Cortex of kidney (tissue), 1 donor: Measurements from ENCODE around the gene RNASE1.

Experiments used
- DNase-seq: peaks from one replicate; lab custom pipeline; 2025; lab: John Stamatoyannopoulos, UW

Gene RNASE1

DNA sequence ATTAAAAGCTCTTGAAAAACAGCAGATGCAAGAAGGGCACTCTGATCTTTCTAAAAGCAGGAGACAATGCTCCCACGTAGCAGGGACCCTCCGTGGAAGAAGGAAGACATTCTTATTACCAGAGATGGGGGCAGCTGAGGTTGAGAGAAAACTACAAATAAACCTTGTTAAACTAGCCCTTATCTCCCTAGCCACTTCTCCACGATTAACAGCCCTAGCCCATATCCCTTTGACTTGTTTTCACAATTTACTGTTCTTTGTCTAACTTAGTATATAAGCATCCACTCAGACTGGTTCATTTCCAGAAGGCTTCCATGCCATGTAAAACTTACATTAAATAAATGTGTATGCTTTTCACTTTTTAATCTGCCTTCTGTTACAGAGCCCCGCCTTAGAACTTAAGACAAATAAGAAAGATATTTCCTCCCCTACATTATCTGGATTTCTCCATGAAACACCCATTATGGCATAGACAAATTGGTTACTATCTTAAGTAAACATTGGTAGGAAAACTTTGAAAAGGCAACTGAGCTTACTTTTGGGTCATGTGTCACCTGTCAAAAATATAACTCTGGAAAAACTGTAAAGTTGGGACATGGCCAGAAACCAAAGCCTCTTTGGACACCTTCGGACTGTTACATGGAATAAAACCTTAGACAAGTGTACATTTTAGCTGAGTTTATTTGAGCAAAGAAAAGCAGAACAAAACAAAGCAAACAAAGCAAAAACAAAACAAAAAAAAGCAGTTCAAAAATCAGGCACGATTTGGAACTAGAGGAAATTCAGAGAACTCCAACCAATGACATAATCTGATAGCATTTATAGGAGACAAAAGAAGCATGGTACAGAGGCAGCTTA, 4.9 kb upstream of the RNASE1 start:
- no peak for DNase-seq

DNA sequence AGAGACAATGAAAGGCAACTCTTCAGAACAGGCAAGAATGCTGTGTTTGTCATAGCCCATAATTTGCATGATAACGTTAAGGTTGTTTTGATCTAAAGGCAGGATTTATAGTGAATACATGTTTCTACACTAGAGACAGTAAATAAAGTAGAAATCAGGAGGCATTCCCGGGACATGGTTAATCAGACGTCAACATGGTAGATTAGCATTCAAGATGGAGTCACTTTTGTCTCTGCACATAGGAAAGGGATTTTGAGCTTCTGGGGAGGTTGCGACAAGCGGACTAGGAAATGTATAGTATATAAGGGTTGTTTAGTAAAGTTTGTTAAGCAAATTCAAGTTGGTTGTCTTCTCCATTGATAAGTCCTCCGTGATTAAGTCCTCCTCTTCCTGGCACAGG, 2.8 kb upstream of the RNASE1 start:
- DNase-seq = no peak

DNA sequence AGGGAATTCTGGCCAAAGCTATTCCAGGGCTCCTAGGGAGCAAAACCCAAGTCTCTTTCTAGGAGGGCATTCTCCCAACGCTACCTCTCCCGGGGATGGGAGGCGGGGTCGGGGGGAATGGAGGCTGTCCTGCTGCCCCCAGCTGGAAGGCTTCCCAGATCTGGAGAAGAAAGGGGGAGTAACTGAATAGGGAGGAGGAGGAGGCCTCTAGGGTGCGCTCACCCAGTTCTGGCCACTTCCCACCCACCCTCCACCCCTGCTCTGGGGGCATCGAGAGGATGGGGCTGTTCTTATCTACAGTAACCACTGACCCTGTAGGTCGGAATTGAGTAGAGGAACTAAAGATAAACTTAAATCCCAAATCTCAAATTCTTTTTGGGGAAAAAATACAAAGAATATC, 579 bp upstream of the RNASE1 start:
- no peak for DNase-seq

DNA sequence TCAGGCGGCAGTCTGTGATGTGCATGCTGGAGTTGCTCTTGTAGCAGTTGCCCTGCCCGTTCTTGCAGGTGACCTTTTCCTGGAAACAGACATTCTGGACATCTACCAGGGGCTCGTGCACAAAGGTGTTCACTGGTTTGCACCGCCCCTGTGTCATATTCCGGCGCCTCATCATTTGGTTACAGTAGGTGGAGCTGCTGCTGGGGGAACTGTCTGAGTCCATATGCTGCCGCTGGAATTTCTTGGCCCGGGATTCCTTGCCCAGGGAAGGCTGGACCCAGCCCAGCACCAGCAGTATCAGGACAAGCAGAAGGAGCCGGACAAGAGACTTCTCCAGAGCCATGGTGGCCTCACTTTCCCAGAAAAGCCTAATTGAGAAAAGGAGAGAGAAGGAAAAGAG, 918 bp downstream of the RNASE1 start:
- DNase-seq = no peak

DNA sequence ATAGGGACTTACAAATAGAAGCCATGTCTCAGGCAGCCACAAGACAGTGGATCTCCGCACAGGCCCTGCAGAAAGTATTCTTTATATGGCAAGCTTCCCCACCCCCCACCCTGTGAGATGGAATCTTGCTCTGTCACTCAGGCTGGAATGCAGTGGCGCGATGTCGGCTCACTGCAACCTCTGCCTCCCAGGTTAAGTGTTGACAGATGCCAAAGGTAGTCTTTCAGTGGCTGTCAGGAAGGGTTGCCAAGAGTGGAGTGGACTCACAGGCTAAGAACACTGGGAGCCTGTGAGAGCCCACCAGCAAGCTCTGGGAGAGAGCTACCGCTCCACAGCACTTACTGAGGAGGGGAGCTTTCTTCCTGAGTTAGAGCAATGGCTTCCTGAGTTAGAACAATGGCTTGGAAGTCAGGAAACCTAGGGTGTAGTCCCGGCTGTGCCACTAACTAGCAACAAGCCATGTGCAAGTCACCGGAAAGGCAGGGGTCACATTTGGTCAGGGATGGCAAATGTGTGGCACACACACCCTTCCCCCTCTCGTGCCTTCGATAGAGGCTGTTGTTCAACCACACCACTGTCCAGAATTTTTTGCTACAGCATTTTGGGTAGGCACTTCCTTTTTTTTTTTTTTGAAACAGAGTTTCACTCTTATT, 2.6 kb downstream of the RNASE1 start:
- no peak for DNase-seq

DNA sequence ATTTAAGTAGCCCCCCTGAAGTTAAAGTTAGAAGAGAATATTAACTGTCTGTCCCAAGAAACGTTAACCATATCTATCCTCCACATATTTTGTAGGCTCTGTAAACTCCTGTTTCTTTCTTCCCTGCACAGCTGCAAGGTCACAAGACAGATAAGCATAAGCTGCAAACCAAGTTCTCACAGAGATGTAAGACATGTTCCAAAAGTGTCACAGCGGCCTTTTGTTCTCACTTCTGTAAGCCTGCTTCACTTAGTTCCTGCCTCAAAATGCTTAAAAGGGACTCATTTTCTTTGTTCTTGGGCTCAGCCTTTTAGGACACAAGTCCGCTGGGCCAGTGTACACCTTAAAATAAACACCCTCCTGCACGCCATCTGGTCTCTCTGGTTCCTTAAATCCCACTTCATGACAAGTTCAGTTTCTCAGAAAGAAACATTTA, 3.2 kb downstream of the RNASE1 start:
- no peak for DNase-seq

DNA sequence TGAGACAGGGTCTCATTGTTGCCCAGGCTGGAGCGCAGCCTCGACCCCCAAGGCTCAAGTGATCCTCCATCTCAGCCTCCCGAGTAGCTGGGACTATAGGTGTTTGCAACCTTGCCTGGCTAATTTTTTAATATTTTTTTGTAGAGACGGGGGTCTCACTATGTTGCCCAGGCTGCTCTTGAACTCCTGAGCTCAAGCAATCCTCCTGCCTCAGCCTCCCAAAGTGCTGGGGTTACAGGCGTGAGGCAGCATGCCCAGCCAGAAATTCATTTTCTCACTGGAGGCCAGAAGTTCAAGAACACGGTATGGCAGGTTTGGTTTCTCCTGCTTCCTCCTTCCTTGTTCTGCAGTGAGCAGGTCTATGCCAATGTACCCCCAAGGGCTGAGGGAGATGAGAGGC, 3.7 kb downstream of the RNASE1 start:
- no peak for DNase-seq

DNA sequence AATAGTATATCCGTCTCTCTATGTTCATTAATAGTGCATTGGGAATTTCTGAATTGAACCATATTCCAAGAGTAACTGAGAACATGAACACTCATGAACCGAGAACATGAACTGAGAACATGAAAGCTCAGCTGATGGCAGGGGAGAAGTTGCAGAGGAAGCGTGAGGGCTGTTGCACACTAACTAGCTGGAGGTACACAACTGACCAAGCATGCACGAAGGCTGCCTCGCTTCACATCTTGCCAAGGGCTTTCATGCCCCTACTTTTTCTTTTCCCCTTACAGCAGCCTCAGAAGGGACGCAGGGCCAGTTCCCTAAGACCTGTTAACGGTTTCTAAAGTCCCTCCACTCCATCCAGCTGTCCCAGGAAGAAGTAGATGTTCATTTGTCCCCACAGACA, 4.3 kb downstream of the RNASE1 start:
- no peak for DNase-seq

DNA sequence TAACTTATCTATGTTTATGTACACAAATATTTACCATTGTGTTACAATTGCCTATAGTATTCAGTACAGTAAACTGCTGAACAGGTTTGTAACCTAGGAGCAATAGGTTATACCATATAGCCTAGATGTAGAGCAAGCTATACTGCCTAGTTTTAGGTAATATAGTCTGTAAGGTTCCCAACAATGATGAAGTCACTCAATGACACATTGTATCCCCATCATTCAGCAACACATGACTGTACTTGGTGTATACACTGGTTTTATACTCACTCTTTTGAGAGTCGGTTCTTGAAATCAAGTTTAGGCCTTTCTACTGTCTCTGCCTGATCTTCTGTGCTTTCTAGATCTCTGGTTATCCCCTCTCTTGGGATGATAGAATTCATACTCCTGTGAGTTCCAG, 5.5 kb downstream of the RNASE1 start:
- DNase-seq = no peak

DNA sequence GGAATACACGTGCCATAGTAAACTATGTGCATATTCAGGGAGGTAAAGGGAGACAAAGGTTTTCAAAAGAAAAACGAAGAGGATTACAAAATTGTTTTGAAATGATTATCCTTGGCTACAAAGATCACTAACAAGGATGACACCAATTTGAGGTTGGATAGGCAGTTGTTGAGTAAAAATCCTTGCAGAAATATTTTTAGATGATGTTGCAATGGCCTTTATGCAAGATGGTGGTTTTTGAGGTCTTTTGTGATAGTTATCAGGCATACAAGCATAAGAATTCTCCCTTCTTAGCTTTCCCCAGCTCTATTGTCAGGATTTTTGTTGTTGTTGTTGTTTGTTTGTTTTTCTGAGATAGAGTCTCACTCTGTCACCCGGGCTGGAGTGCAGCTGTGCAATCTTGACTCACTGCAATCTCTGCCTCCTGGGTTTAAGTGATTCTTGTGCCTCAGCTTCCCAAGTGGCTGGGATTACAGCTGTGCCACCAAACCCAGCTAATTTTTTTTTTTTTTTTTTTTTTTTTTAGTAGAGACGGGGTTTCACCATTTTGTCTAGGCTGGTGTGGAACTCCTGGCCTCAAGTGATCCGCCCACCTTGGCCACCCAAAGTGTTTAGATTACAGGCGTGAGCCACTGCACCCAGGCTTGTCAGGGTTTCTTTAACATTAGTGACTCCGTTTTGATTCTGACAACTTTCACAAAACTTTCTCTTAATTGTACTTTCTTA, 7.8 kb downstream of the RNASE1 start:
- no peak for DNase-seq

DNA sequence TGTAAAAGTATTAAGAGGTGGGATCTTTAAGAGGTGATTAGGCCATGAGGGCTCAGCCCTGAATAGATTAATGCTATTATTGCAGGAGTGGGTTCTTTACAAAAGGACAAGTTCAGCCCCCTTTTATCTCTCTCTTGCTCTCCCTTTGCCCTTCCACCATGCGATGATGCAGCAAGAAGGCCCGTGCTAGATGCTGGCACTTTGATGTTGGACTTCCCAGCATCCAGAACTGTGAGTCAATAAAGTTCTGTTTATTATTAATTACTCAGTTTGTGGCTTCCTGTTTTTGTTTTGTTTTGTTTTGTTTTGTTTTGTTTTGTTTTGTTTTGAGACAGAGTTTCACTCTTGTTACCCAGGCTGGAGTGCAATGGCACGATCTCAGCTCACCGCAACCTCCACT, 10.1 kb downstream of the RNASE1 start:
- DNase-seq = no peak

DNA sequence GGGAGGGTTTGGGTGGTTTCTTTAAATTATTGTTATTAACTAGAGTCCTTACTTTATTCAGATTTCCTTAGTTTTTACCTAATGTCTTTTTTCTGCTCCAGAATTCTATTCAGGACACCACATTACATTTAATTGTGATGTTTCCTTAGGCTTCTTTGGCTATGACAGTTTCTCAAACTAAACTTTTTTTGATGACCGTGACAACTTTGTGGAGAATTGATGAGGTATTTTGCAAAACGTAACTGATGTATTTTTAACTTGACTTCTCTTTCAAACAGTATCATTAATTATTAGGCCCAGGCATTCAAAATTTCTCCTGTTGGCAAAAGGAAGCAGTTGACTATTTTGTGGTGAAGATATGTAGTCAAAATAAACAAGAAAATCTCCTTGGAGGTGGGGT, 11.0 kb downstream of the RNASE1 start:
- DNase-seq = no peak

DNA sequence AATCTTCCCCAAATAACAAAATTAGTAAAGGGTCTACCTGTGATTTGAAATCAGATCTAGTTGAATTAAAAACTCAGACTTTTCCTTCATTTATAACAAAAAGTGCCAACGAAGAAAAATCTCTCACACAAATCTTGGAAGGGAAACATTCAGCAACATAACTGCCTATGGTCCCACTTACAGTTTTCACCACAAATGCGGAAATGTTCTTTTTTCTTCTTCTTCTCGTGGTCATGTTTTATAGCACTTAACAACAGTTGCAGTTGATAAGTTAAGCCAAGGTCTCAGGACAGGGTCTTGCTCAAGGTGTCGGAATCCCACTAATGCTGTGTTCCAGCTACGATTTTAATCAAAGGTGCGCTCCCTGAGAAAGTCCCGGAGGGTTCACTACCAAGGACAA, 11.5 kb downstream of the RNASE1 start:
- no peak for DNase-seq

DNA sequence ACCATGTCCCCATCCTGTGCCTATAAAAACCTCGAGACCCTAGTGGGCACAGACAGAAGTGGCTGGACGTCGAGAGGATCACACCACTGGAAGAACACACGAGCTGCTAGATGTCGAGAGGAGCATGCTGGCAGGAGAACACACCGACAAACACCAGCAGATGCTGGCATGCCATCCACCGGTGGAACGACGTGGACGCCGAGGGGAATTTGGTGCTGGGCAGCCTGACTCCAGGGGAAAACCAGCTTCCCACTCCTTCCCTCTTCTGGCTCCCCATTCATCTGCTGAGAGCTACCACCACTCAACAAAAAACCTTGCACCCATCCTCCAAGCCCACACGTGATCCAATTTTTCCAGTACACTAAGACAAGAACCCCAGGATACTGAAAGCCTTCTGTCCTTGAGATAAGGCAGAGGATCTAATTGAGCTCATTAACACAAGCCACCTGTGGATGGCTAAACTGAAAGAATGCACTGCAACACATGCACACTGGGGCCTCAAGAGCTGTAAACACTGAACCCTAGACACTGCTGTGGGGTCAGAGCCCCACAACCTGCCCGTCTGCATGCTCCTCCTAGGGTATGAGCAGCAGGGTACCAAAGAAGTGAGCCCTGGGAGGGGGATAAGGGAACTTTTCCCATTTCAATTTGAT, 12.1 kb downstream of the RNASE1 start:
- no peak for DNase-seq

DNA sequence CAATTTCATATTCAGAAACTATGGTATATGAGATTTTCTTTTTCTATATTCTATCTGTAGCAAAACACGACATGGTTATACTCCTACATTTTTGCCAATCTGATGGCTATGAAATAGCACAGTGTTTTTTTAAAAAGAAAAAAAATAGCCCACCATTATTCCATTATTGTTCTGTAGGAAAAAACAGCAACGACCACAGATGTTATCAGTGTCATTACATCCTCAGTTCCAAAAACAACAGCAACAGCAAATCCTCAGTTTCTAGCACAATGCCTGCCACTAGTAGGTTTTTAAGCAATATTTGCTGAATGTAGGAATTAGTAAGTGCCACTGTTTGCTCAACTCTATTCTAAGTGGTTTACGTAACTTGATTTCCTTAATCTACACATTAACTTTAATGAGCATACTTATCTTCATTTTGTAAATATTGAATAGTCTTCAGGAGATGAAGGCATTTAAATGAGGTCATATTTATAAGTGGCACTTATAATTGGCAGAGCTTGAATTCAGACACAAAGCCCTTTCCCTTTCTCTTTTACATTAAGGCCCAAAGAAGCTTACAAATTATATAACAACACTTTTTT, 13.3 kb downstream of the RNASE1 start:
- DNase-seq = no peak

DNA sequence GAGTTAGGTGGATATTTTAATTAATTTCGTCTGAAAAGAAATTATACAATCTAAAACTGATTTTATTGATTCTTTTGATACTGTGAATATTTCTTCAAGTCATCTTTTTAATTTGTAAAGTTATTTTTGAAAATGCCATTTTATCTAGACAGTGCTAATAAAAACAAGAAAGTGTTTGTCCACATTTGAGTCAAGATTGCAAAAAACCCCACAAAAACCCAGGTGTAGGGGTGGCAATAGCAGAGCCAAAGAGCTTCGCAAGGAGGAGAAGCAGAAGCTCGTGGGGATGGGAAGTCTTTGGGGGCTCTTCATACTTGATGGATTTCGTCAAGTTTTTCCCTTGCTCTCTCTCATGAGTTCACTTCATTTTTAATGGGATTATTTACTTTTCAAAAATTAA, 15.6 kb downstream of the RNASE1 start:
- no peak for DNase-seq

DNA sequence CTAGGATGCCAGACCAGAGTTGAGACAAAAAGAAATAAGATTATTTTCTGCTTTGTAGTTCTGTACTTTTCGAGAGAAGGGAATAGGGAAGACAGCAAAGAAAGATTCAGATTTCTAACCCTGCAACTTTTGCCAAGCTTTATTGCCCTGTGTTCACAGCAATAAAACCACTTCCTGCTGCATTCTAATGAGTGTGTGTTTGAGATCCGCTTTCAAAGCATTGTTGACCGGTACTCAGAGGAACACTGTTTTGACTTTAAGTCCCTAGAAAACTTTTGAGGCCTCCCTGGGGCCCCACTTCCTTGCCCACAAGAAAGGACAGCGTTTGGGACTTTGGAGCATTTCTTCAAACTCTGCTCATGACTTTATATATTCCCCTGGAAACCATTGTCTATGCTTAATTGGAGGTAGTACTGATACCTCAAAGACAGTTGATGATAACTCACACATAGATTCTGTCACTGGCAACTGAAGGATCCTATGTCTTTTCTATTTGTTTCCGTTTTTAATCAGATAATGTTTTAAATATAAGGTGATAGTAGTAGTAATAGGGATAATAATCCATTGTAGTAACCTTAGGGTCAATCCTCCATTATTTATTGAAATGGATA, 20.3 kb downstream of the RNASE1 start:
- DNase-seq = no peak

DNA sequence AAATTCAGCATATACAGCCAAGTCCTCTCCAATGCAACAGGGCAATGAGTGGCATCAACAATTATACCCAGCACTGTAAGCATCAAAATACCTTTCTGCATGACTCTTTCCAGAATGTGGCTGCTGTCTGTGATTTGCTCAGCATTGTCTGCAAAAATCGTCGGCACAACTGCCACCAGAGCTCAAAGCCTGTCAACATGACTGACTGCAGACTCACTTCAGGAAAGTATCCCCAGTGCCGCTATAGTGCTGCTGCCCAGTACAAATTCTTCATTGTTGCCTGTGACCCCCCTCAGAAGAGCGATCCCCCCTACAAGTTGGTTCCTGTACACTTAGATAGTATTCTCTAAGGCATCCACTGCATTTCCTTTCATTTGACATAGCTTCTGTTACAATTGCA, 20.8 kb downstream of the RNASE1 start:
- no peak for DNase-seq

DNA sequence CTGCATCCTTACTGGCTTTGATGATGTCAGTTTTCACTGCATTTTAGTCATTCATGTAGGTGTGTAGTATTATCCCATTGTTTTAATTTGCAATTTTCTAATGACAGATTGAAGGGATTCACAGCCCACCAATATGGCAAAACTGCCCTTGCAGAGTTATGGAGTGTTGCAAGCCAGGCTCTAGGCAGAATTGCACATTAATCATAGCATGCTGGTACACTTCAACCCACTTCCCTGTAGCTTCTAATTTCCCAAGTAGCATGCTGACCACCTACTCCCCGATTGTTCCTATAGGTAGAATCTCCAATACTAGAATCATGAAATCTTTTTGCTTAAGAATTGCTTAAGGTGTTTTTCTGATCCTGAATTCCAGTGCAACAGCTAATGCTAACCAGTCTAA, 26.7 kb downstream of the RNASE1 start:
- no peak for DNase-seq

DNA sequence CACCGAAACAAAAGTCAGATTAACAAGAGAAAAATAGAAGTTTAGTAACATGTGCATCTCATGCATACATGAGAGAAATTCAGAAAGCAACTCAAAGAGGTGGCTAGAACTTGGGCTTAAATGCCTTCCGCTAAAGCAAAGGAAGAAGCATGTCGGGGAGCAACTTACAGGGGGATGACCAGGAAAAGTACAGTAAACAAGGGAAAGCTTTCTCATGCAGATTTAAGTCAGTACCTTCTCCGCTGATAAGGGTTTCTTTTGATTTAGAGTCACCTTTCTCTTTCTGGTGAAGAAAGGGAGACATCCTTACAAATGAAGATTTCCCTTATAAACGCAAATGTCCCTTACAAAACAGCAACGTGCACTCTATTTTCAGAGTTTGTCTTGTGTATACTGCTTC, 27.6 kb downstream of the RNASE1 start:
- no peak for DNase-seq

DNA sequence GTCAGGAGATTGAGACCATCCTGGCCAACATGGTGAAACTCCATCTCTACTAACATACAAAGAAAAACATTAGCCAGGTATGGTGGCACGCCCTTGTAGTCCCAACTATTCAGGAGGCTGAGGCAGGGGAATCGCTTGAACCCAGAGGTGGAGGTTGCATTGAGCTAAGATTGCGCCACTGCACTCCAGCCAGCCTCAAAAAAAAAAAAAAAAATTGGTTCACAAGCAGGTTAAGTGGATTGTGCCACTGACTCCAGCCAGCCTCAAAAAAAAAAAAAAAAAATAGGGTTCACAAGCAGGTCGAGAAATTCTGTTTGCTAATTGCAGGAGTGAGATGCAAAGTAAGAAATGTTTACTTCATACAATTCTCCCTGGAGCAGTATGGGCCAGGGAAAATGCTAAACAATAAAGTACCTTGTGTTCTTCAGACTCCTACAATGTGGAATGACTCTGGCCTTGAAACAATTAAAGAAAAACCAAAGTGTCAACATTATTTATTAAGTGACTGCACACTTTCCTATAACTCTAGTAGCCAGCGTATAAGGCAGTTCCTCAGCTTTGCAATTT, 28.3 kb downstream of the RNASE1 start:
- no peak for DNase-seq
